ENCODE data around the gene HPX. TPM values are rescaled to one million over a fixed set of nuclear protein-coding genes. Genes with fewer than 3 reads are reported as not detected.

Gene HPX
- total RNA-seq, 1 donor from 2014 or later, result 1.4 TPM

GRCh38 chr11:6481012-6481923 lies 40.5 kb upstream of the HPX start, which contains the start of the genes ARFIP2 and TIMM10B:
Gene ARFIP2, minus strand, starts transcription at chr11:6481331. Its CDS starts 910 bp downstream, at chr11:6480421.
Gene TIMM10B, plus strand, starts transcription at chr11:6481501. Its CDS starts 16 bp downstream, at chr11:6481517.
- Mint-ChIP-seq H3K9me3 (ENCODE audit: unreplicated experiment) (no peaks in the 10 kb centered on the region), H3K27ac (ENCODE audit: unreplicated experiment) (peak within 1 kb of the TSS; percentile 98), H3K4me1 (ENCODE audit: unreplicated experiment) (peaks cover 25% of the 10 kb centered on the region), H3K4me3 (ENCODE audit: unreplicated experiment) (peak within 1 kb of the TSS; percentile 96), H3K27me3 (ENCODE audit: unreplicated experiment) (peaks cover 6% of the 10 kb centered on the region), H3K36me3 (ENCODE audit: low read depth, unreplicated experiment) (peaks cover 13% of the 10 kb centered on the region)
- DNase-seq (ENCODE audit: low spot score), result peak; percentile 92
- no peak for TF ChIP-seq CTCF (IDR thresholded peaks at IDR 0.05; ENCODE audit: unreplicated experiment)

GRCh38 chr11:6480299-6480914 lies 39.6 kb upstream of the HPX start:
- TF ChIP-seq CTCF (IDR thresholded peaks at IDR 0.05; ENCODE audit: unreplicated experiment), result no peak
- Mint-ChIP-seq H3K9me3 (ENCODE audit: unreplicated experiment) (no peaks in the 10 kb centered on the region), H3K27me3 (ENCODE audit: unreplicated experiment) (peaks cover 8% of the 10 kb centered on the region), H3K36me3 (ENCODE audit: low read depth, unreplicated experiment) (peaks cover 13% of the 10 kb centered on the region), H3K4me3 (ENCODE audit: unreplicated experiment) (peak overlapping the region; percentile 96), H3K27ac (ENCODE audit: unreplicated experiment) (peak overlapping the region; percentile 98), H3K4me1 (ENCODE audit: unreplicated experiment) (peaks cover 25% of the 10 kb centered on the region)
- no peak for DNase-seq (ENCODE audit: low spot score)

- DNase-seq (ENCODE audit: low spot score), result no peak
- Mint-ChIP-seq H3K27ac (ENCODE audit: unreplicated experiment) (no peak overlapping the region), H3K4me3 (ENCODE audit: unreplicated experiment) (peak overlapping the region; percentile 42), H3K27me3 (ENCODE audit: unreplicated experiment) (peaks cover 16% of the 10 kb centered on the region), H3K36me3 (ENCODE audit: low read depth, unreplicated experiment) (peaks cover 3% of the 10 kb centered on the region), H3K9me3 (ENCODE audit: unreplicated experiment) (no peaks in the 10 kb centered on the region), H3K4me1 (ENCODE audit: unreplicated experiment) (peaks cover 30% of the 10 kb centered on the region)
- TF ChIP-seq CTCF (IDR thresholded peaks at IDR 0.05; ENCODE audit: unreplicated experiment), result no peak
These were observed 35.8 kb upstream of the HPX start for GRCh38 chr11:6476571-6476970.

GRCh38 chr11:6475936-6476335 lies 35.1 kb upstream of the HPX start:
- Mint-ChIP-seq H3K4me1 (ENCODE audit: unreplicated experiment) (peaks cover 28% of the 10 kb centered on the region), H3K27ac (ENCODE audit: unreplicated experiment) (peak overlapping the region; percentile 61)

More at GRCh38 chr11:6475936-6476335, 35.1 kb upstream of the HPX start:
- H3K9me3 Mint-ChIP-seq (ENCODE audit: unreplicated experiment), result no peaks in the 10 kb centered on the region
- no peak for DNase-seq (ENCODE audit: low spot score)
- TF ChIP-seq CTCF (IDR thresholded peaks at IDR 0.05; ENCODE audit: unreplicated experiment), result no peak
- peaks cover 16% of the 10 kb centered on the region for H3K27me3 Mint-ChIP-seq (ENCODE audit: unreplicated experiment)
- H3K4me3 Mint-ChIP-seq (ENCODE audit: unreplicated experiment), result no peak overlapping the region
- H3K36me3 Mint-ChIP-seq (ENCODE audit: low read depth, unreplicated experiment), result peaks cover 3% of the 10 kb centered on the region

All from endothelial cell (in vitro differentiated cells).